ENCODE data around the gene CNTN1.

- no peak for TF ChIP-seq CTCF (conservative IDR thresholded peaks at IDR 0.05; ENCODE audit: low read depth, low read length)
- no peak for TF ChIP-seq MAFK (IDR thresholded peaks at IDR 0.05; ENCODE audit: low read depth, low read length)
- no peak for TF ChIP-seq POLR2A (IDR thresholded peaks at IDR 0.05; ENCODE audit: low read depth, low read length)
- no peak for TF ChIP-seq RFX5 (IDR thresholded peaks at IDR 0.05; ENCODE audit: low read depth, low read length)
- TF ChIP-seq MAZ (IDR thresholded peaks at IDR 0.05; ENCODE audit: borderline replicate concordance, low read depth, low read length) = no peak
Measured at GRCh38 chr12:40733871-40734270, 41.6 kb downstream of the CNTN1 start.

Data from IMR-90 (cell line).